H1 (cell line): ENCODE measurements around the gene PHKA2. TPM values are rescaled to one million over a fixed set of nuclear protein-coding genes. Genes with fewer than 3 reads are reported as not detected.

Experiments
- BCL11A ChIP-seq, 2 experiments: IDR thresholded peaks; one replicate each; pipeline ENCODE4 v1.6.1; 2011; ENCODE audit warnings: low read depth in 2 of 2, low read length in 2 of 2, mild to moderate bottlenecking in 2 of 2
- CHD1 ChIP-seq: IDR thresholded peaks from 2 replicates; pipeline ENCODE4 v1.6.1; 2012; ENCODE audit warnings: low read depth, low read length, improper control_type of control experiment
- NRF1 ChIP-seq: IDR thresholded peaks from 2 replicates; pipeline ENCODE4 v1.6.1; 2011; ENCODE audit warnings: mild to moderate bottlenecking, low read depth, low read length, improper control_type of control experiment
- PHF8 ChIP-seq: fragments of 200-600 bp; sonication (generic); conservative IDR thresholded peaks from 2 replicates; pipeline ENCODE4 v1.7.1; 2012; ENCODE audit warnings: low read depth, mild to moderate bottlenecking, inconsistent platforms, low read length, moderate library complexity
- SIN3A ChIP-seq, 2 experiments: IDR thresholded peaks in 1 of 2; conservative IDR thresholded peaks in 1 of 2; 2 replicates each; pipeline ENCODE4 v1.6.1; 2011 to 2012; ENCODE audit warnings: low read length in 2 of 2, improper control_type of control experiment in 1 of 2, low read depth in 1 of 2, mild to moderate bottlenecking in 1 of 2
- polyA plus RNA-seq, 7 experiments: library from polyadenylated mRNA; depleted of rRNA in 3 of 7; stranded (reverse) in 5 of 7; unstranded in 2 of 7; fragments of >200 nt in 5 of 7; fragments of 200-250 nt in 2 of 7; gene quantifications; 1 replicate in 5 of 7; 2 replicates in 1 of 7; 4 replicates in 1 of 7; pipeline versions ENCODE4 v1.2.1 to v1.2.3, GENCODE V29; 2011 to 2013; ENCODE audit warnings: missing spikeins in 2 of 7, mixed read lengths in 2 of 7
- total RNA-seq: library from RNA; stranded (reverse); fragmentation: NEBNext Ultra II Directional; extraction: Animal tissue kit (Norgen Biotek cat#: 25700); gene quantifications from 2 replicates; pipeline ENCODE4 v1.2.1, GENCODE V29; 2021

The PHKA2 gene
- total and polyA plus RNA-seq, 2 of the 8 experiments (the other 6 are each of a cell fraction or from before 2014, with no cell fraction given): 28.1 to 35.8 TPM

- TF ChIP-seq SIN3A (conservative IDR thresholded peaks at IDR 0.05 in 1 of 2, IDR thresholded peaks at IDR 0.05 in 1 of 2; ENCODE audit: low read depth in 1 of 2, low read length in 2 of 2): no peak
- TF ChIP-seq CHD1: no peak
- TF ChIP-seq PHF8: no peak
- no peak for TF ChIP-seq BCL11A (IDR thresholded peaks at IDR 0.05; ENCODE audit: low read depth in 2 of 2, low read length in 2 of 2)
- TF ChIP-seq NRF1: no peak
Measured at GRCh38 chrX:18873836-18874235, 110.1 kb downstream of the PHKA2 start (continued).
